AG08395 (cell line): ENCODE results near the gene GLTPD2.
A peak's percentile ranks its signal among the peaks of the same experiment; 100 is the strongest.
"Not testable (repeated sequence)": the region's sequence is repeated elsewhere in the genome, so short reads cannot be mapped to it uniquely, and the experiment has no call there.

Experiments used
- DNase-seq: peaks from one replicate; pipeline ENCODE4 v3.0.0; 2012; ENCODE audit warnings: mixed read lengths, low spot score

The GLTPD2 gene

GRCh38 chr17:4808378-4808767, 19.6 kb downstream of the GLTPD2 start:
- DNase-seq, result no peak

GRCh38 chr17:4810696-4811290, 22.0 kb downstream of the GLTPD2 start:
- no peak for DNase-seq

- DNase-seq, result no peak
These were observed 22.7 kb downstream of the GLTPD2 start for GRCh38 chr17:4811471-4811870.

GRCh38 chr17:4812690-4813089, 23.9 kb downstream of the GLTPD2 start:
- DNase-seq, result no peak

- no peak for DNase-seq
These were observed 26.4 kb downstream of the GLTPD2 start for GRCh38 chr17:4815043-4815675.

- DNase-seq, result no peak
These were observed 28.1 kb downstream of the GLTPD2 start for GRCh38 chr17:4816826-4817225.

- DNase-seq, result no peak
These were observed 29.5 kb downstream of the GLTPD2 start for GRCh38 chr17:4818276-4818675.

- no peak for DNase-seq
These were observed 34.1 kb downstream of the GLTPD2 start for GRCh38 chr17:4822835-4823234.

GRCh38 chr17:4823373-4824089, 34.8 kb downstream of the GLTPD2 start:
- no peak for DNase-seq

- no peak for DNase-seq
These were observed 38.6 kb downstream of the GLTPD2 start for GRCh38 chr17:4827399-4827798.

GRCh38 chr17:4832829-4833177, 44.0 kb downstream of the GLTPD2 start:
- DNase-seq, result not testable (repeated sequence)

GRCh38 chr17:4833178-4833940, 44.6 kb downstream of the GLTPD2 start, which contains the start of gene MINK1:
MINK1 (plus strand) TSS chr17:4833340; CDS start chr17:4833584, 244 bp downstream.
- peak; percentile 100 for DNase-seq

GRCh38 chr17:4833941-4834680, 45.3 kb downstream of the GLTPD2 start:
- DNase-seq, result peak; percentile 17

GRCh38 chr17:4834681-4835020, 45.9 kb downstream of the GLTPD2 start:
- no peak for DNase-seq

GRCh38 chr17:4836221-4836620, 47.5 kb downstream of the GLTPD2 start:
- DNase-seq, result no peak

- DNase-seq, result no peak
These were observed 48.9 kb downstream of the GLTPD2 start for GRCh38 chr17:4837471-4838308.

GRCh38 chr17:4838309-4838785, 49.6 kb downstream of the GLTPD2 start:
- no peak for DNase-seq

GRCh38 chr17:4839221-4839620, 50.5 kb downstream of the GLTPD2 start:
- no peak for DNase-seq
